BJ (cell line): Measurements from ENCODE around the gene GRM7. TPM values are rescaled to one million over a fixed set of nuclear protein-coding genes. Genes with fewer than 3 reads are reported as not detected.

Experiments
- CTCF ChIA-PET: fragments of 350-600 bp; formaldehyde crosslinking; extraction: SDS; loops from one replicate; lab custom pipeline; 2021; ENCODE audit warnings: antibody characterized with exemption, inconsistent platforms; lab: Yijun Ruan, JAX
- POLR2A ChIA-PET: fragments of 300-600 bp; sonication (Branson Sonifier 250); formaldehyde crosslinking; extraction: SDS; loops from one replicate; lab custom pipeline; 2021; ENCODE audit warnings: antibody characterized with exemption; lab: Charles Lee
- DNase-seq: peaks from one replicate; pipeline ENCODE4 v3.0.0-alpha.2; 2011; ENCODE audit warnings: low read depth
- H3K27me3 ChIP-seq: 2 replicates; pipeline ENCODE4 v1.6.0; 2011; ENCODE audit warnings: low read length; ENCODE audit not compliant: control insufficient read depth, insufficient read depth
- H3K36me3 ChIP-seq: 2 replicates; pipeline ENCODE4 v1.5.1; 2011; ENCODE audit warnings: low read length; ENCODE audit not compliant: control insufficient read depth, insufficient read depth
- H3K4me3 ChIP-seq: 2 replicates; pipeline ENCODE4 v1.5.1; 2011; ENCODE audit warnings: low read depth, mild to moderate bottlenecking, control low read depth, low read length
- polyA plus RNA-seq: library from polyadenylated mRNA; depleted of rRNA; stranded (reverse); fragments of >200 nt; gene quantifications from 2 replicates; pipeline ENCODE4 v1.2.3, GENCODE V29; 2011
- TF ChIP-seq, protein P1 (sequence below): IDR thresholded peaks from 2 replicates; pipeline ENCODE4 v1.5.1; 2011; ENCODE audit warnings: low read depth, mild to moderate bottlenecking, control low read depth, inconsistent platforms, low read length, moderate library complexity; ENCODE audit not compliant: insufficient read depth

GRM7 gene
- polyA plus RNA-seq, 1 experiment: not detected

GRCh38 chr3:6965881-6966280 lies 105.0 kb downstream of the GRM7 start:
- ChIA-PET POLR2A (no interaction called here), CTCF (no interaction called here)
- Histone ChIP-seq H3K36me3 (no peaks in the 10 kb centered on the region), H3K4me3 (no peak overlapping the region), H3K27me3 (no peaks in the 10 kb centered on the region)
- TF ChIP-seq, protein P1, sequence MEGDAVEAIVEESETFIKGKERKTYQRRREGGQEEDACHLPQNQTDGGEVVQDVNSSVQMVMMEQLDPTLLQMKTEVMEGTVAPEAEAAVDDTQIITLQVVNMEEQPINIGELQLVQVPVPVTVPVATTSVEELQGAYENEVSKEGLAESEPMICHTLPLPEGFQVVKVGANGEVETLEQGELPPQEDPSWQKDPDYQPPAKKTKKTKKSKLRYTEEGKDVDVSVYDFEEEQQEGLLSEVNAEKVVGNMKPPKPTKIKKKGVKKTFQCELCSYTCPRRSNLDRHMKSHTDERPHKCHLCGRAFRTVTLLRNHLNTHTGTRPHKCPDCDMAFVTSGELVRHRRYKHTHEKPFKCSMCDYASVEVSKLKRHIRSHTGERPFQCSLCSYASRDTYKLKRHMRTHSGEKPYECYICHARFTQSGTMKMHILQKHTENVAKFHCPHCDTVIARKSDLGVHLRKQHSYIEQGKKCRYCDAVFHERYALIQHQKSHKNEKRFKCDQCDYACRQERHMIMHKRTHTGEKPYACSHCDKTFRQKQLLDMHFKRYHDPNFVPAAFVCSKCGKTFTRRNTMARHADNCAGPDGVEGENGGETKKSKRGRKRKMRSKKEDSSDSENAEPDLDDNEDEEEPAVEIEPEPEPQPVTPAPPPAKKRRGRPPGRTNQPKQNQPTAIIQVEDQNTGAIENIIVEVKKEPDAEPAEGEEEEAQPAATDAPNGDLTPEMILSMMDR: no peak
- DNase-seq: no peak

DNA sequence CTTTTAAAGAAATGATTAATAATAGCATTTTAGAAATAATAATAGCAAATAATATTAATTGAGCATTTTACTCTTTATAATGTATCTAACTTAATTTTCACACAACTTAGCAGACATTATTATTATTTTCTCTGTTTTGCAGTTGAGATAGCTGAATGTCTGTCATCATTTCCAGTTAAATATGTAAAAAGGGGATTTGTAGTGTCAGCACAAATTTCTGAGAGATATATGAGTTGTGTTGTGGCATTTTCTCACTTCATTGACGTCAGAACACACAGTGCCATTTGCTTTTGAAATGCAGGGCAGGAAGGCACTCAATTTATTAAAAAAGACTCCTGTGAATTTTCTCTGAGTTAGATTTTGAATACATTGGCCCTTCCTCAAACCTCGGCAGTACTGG lies 111.0 kb downstream of the GRM7 start:
- Histone ChIP-seq H3K4me3 (no peak overlapping the region), H3K36me3 (no peaks in the 10 kb centered on the region), H3K27me3 (no peaks in the 10 kb centered on the region)
- POLR2A ChIA-PET: no interaction called here
- CTCF ChIA-PET: no interaction called here
- no peak for DNase-seq
- TF ChIP-seq, protein P1: no peak

- Histone ChIP-seq H3K36me3 (no peaks in the 10 kb centered on the region), H3K27me3 (no peaks in the 10 kb centered on the region), H3K4me3 (no peak overlapping the region)
- CTCF ChIA-PET: no interaction called here
- no peak for DNase-seq
- POLR2A ChIA-PET: no interaction called here
- TF ChIP-seq, protein P1: no peak
Observed at GRCh38 chr3:6985848-6986247, 124.9 kb downstream of the GRM7 start.

DNA sequence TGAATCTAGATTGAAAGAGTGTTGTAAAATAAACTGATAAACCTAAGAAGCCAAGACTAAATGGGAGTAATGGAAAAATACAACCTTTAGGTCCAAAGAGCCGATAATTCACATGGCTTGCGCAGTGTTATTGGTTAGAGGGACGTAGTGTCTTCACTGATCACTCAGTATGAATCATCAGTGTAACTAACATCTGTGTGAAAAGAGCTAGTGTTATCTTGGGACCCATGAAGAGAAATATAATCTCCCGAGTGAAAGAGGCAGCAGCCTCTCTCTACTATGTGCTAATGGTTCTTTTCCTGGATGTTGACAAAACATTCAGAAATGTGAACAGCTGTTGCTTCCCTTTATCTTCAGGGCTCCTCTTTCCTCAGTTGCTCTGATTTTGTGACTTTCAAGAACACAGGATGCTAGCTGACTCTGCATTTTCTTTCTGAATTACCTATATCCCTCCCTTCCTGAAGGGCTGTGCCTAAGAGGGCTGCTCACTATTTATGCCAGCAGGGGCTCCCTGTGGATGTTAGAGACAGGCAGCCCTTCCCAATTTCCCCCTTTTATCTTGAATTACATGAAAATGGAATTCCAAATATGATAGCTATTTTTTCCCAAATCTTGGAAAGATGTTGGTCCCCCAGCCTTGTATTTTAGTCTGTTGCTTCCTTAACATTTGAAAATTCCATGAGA lies 128.8 kb downstream of the GRM7 start:
- ChIA-PET CTCF (no interaction called here), POLR2A (no interaction called here)
- TF ChIP-seq, protein P1: no peak
- Histone ChIP-seq H3K4me3 (no peak overlapping the region), H3K27me3 (no peaks in the 10 kb centered on the region), H3K36me3 (no peaks in the 10 kb centered on the region)
- no peak for DNase-seq

- TF ChIP-seq, protein P1: no peak
- Histone ChIP-seq H3K36me3 (no peaks in the 10 kb centered on the region), H3K27me3 (no peaks in the 10 kb centered on the region), H3K4me3 (no peak overlapping the region)
- ChIA-PET CTCF (no interaction called here), POLR2A (no interaction called here)
- no peak for DNase-seq
Observed at GRCh38 chr3:6994081-6994668, 133.3 kb downstream of the GRM7 start.
